Common myeloid progenitor, CD34-positive (primary cell): Measurements from ENCODE around the gene IGF2.

Source experiments
- CTCF ChIA-PET: fragments of 350-600 bp; sonication (Branson Sonifier 250); formaldehyde crosslinking; loops from one replicate; lab custom pipeline; 2021; ENCODE audit warnings: antibody characterized with exemption; lab: Charles Lee
- POLR2A ChIA-PET: fragments of 350-600 bp; sonication (Branson Sonifier 250); formaldehyde crosslinking; loops from one replicate; lab custom pipeline; 2021; ENCODE audit warnings: antibody characterized with exemption; lab: Charles Lee
- DNase-seq, 3 donors: peaks; one replicate each; pipeline versions ENCODE4 v3.0.0 to v3.0.0-alpha.2; 2013
- H3K27ac ChIP-seq, 2 experiments: 1 replicate in 1 of 2; 2 replicates in 1 of 2; pipeline ENCODE4 v1.7.0; 2013; ENCODE audit warnings: inconsistent platforms in 2 of 2, low read length in 2 of 2, mild to moderate bottlenecking in 2 of 2, low read depth in 1 of 2, moderate library complexity in 1 of 2; ENCODE audit not compliant: severe bottlenecking in 2 of 2, insufficient read depth in 1 of 2, poor library complexity in 1 of 2
- H3K27me3 ChIP-seq, 5 experiments: replicated peaks in 2 of 5; 1 replicate in 3 of 5; 2 replicates in 2 of 5; pipeline versions ENCODE4 v1.6.1 to v1.7.0; 2013; ENCODE audit warnings: low read length in 4 of 5, mild to moderate bottlenecking in 2 of 5, moderate library complexity in 2 of 5, inconsistent platforms in 1 of 5; ENCODE audit not compliant: insufficient read depth in 5 of 5, control insufficient read depth in 4 of 5
- H3K36me3 ChIP-seq, 4 experiments: 1 replicate in 2 of 4; 2 replicates in 2 of 4; pipeline versions ENCODE4 v1.6.1 to v1.7.0; 2013; ENCODE audit warnings: low read length in 3 of 4, control low read depth in 1 of 4, mild to moderate bottlenecking in 1 of 4; ENCODE audit not compliant: control insufficient read depth in 4 of 4, insufficient read depth in 4 of 4
- H3K4me1 ChIP-seq, 4 experiments: 1 replicate in 3 of 4; 2 replicates in 1 of 4; pipeline versions ENCODE4 v1.6.1 to v1.7.1; 2013; ENCODE audit warnings: low read length in 3 of 4, mild to moderate bottlenecking in 3 of 4, control low read depth in 1 of 4, inconsistent platforms in 1 of 4, moderate library complexity in 1 of 4; ENCODE audit not compliant: control insufficient read depth in 4 of 4, insufficient read depth in 4 of 4; ENCODE audit errors: control extremely low read depth in 1 of 4
- H3K4me3 ChIP-seq, 7 experiments: 1 replicate in 4 of 7; 2 replicates in 3 of 7; pipeline versions ENCODE4 v1.5.1 to v1.7.0; 2013; ENCODE audit warnings: mild to moderate bottlenecking in 7 of 7, low read length in 6 of 7, moderate library complexity in 6 of 7, inconsistent platforms in 2 of 7, low read depth in 2 of 7, control low read depth in 1 of 7; ENCODE audit not compliant: insufficient read depth in 4 of 7, control insufficient read depth in 1 of 7; ENCODE audit errors: extremely low read depth in 1 of 7
- H3K9me3 ChIP-seq, 5 experiments: 1 replicate in 4 of 5; 2 replicates in 1 of 5; pipeline versions ENCODE4 v1.6.1 to v1.7.1; 2013; ENCODE audit warnings: low read length in 4 of 5, mild to moderate bottlenecking in 2 of 5, inconsistent platforms in 1 of 5, low read depth in 1 of 5, moderate library complexity in 1 of 5; ENCODE audit not compliant: control insufficient read depth in 4 of 5, insufficient read depth in 2 of 5; ENCODE audit errors: control extremely low read depth in 1 of 5
- WGBS: methylation state at CpG from one replicate; pipeline ENCODE4 v1.1.5; 2013; ENCODE audit not compliant: insufficient coverage; 5-methylcytosine and 5-hydroxymethylcytosine counted together

IGF2 gene

DNA sequence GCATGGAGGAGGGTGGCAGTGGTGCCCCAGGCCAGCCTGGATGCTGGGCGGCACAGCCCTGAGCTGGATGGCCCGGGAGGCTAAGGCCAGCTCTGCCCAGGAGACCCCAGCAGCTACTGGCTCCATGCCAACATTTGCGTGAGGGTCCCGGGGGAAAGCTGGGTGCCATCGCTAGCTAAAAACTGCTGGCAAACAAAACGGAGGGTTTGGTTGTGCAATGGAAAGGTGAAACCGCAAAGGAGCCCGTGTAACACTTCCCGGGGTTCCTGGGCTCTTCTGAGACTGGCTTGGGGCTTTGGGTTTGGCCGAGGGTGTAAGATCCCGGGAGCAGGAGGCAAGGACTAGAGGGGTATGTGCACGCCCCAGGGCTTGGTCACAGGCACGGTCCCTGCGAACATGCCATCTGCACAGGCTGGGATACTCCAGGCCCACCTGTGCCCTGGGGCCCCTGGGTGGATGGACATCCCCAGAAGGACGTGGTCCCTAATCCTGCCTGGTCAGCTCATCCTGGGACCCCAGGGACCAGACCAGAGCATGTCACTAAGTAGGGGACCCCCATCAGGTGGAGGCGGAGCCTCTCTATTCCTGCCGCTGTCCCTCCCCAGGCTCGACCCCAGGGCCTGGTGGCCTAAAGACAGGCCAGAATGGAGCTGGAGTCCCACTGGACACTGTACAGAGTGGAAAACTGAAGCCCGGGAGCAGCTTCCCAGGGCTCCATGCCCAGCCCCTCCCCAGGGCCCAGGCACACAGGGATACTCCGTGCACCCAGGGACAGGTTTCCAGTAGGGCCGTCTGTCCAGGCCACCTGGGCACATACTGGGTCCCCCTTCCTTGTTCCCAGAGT, 44.6 kb downstream of the IGF2 start:
- CTCF ChIA-PET = interaction anchor here (1.1 to 2.7 kb wide), 4 partner anchors 22 to 57 kb away, joined by 3 to 9 read pairs (median 6); no protein-coding TSS in a partner anchor
- Histone ChIP-seq H3K36me3 (no peaks in the 10 kb centered on the region), H3K4me3 (no peak overlapping the region), H3K9me3 (no peaks in the 10 kb centered on the region), H3K27me3 (peaks cover 0 to 65% (median 17%) of the 10 kb centered on the region in 5 experiments), H3K27ac (no peak overlapping the region), H3K4me1 (peaks cover 0 to 8% (median 6%) of the 10 kb centered on the region in 4 experiments)
- POLR2A ChIA-PET = no interaction called here
- DNase-seq = no peak
- 94% methylated on average over 18 of the region's 21 CpGs for WGBS

DNA sequence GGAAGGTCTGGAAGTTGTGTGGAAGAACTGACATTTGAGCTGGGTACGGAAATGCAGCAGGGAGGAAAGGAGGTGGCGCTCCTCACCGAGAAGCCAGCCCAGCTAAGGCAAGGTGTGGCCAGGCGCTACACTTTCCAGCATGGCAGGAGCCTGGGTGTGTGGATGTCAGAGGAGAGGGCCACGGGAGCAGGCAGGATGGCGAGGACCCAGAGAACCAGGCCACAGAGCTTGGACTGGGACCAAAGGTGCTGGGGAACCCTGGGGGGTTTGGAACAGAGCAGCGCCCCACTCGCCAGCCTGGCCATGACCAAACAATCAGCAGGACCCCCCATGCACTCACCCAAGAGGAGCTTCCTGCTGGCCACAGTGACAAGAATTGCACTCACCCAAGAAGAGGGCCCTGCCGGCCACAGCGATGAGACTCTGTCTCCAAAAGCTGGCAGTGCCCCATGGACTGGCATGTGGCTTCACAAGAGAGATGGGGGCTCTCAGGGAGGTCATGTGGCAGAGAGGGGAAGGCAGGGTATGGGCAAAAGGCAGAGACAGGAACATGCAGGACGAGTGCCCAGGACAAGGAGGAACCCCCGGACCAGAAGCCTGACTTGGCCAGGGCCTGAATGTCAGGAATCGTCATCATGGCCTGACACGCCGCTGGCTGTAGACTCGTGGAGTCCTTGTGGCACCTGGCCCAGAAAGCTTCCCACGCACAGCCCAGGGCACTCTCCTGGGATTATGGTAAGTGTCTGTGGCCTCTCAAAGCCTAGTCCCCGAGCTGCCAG, 45.4 kb downstream of the IGF2 start:
- ChIA-PET POLR2A (interaction anchor here (0.9 kb wide), 1 partner anchor 11 kb away, joined by 3 read pairs; no protein-coding TSS in a partner anchor), CTCF (interaction anchor here (1.2 to 2.7 kb wide), 4 partner anchors 10 to 58 kb away, joined by 3 to 9 read pairs (median 6); no protein-coding TSS in a partner anchor)
- Histone ChIP-seq H3K4me3 (no peak overlapping the region), H3K27me3 (peaks cover 0 to 71% (median 17%) of the 10 kb centered on the region in 5 experiments), H3K4me1 (peaks cover 0 to 5% (median 4%) of the 10 kb centered on the region in 4 experiments), H3K27ac (no peak overlapping the region), H3K36me3 (no peaks in the 10 kb centered on the region), H3K9me3 (no peaks in the 10 kb centered on the region)
- 81% methylated on average over 15 of the region's 18 CpGs for WGBS
- no peak for DNase-seq

DNA sequence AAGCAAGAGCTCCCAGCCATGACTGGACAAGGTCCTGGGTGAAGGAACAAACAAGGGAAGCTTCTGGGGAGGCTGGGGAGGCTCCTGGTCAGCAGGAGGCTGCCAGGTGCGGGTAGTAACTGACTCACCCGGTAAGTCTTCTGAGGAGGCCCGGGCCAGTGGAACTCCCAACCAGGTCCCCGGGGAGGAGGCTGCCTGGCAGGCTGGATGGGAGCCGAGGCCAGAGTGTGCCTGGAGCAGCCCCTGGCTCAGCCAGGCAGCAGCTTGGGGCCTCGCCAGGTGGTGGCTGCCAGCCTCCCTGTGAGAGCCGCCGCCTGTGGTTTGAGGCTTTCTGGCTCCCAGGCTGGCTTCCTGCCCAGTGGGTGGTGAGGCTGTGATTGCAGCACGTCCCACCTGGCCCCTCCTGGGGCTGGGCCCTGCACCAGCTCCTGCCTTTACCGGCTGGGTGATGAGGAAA, 46.2 kb downstream of the IGF2 start:
- H3K36me3 ChIP-seq = no peaks in the 10 kb centered on the region

DNA sequence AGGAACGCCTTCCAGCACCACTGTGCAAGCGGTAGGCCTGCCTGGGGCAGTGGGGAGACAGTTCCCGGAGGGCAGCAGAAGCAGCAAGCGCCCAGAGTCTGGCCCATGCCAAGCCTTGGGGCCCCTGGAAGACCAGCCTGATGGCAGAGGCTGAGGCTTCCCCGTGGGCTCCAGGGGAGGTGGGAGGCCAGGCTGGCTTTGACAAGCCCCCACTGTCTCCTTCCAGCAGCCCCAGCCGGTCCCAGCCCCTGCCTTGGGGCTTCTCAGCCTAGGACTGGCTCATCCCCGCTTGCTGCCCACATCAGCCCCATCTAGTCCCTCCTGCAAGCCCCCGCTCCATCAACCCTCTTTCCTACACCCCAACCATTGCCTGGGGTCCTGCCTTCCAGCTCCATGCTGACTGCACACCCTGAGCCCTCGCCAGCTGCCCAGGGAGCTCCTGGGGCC, 46.7 kb downstream of the IGF2 start:
- H3K4me1 ChIP-seq = peaks cover 0 to 5% (median 4%) of the 10 kb centered on the region in 4 experiments
- POLR2A ChIA-PET = interaction anchor here (0.6 kb wide), 1 partner anchor 67 kb away, joined by 5 read pairs; no protein-coding TSS in a partner anchor
- H3K27ac ChIP-seq = no peak overlapping the region
- H3K27me3 ChIP-seq = peaks cover 0 to 69% (median 14%) of the 10 kb centered on the region in 5 experiments
- DNase-seq = no peak
- no peaks in the 10 kb centered on the region for H3K9me3 ChIP-seq
- WGBS = 83% methylated on average over 8 of the region's 9 CpGs
- no peak overlapping the region for H3K4me3 ChIP-seq
- CTCF ChIA-PET = interaction anchor here (1.2 to 2.3 kb wide), 2 partner anchors 8 to 55 kb away, joined by 3 to 7 read pairs; no protein-coding TSS in a partner anchor
- no peaks in the 10 kb centered on the region for H3K36me3 ChIP-seq

More for the DNA sequence above, 46.2 kb downstream of the IGF2 start:
- Histone ChIP-seq H3K27ac (no peak overlapping the region), H3K4me3 (no peak overlapping the region), H3K9me3 (no peaks in the 10 kb centered on the region), H3K4me1 (peaks cover 0 to 5% (median 4%) of the 10 kb centered on the region in 4 experiments), H3K27me3 (peaks cover 0 to 71% (median 14%) of the 10 kb centered on the region in 5 experiments)
- WGBS = 12% methylated on average over 8 of the region's 10 CpGs
- ChIA-PET POLR2A (interaction anchor here (0.6 to 0.9 kb wide), 2 partner anchors 12 to 68 kb away, joined by 3 to 5 read pairs; no protein-coding TSS in a partner anchor), CTCF (interaction anchor here (1.2 to 2.3 kb wide), 2 partner anchors 9 to 56 kb away, joined by 3 to 7 read pairs; no protein-coding TSS in a partner anchor)
- peak; percentile 78 to 94 (median 92) for DNase-seq

DNA sequence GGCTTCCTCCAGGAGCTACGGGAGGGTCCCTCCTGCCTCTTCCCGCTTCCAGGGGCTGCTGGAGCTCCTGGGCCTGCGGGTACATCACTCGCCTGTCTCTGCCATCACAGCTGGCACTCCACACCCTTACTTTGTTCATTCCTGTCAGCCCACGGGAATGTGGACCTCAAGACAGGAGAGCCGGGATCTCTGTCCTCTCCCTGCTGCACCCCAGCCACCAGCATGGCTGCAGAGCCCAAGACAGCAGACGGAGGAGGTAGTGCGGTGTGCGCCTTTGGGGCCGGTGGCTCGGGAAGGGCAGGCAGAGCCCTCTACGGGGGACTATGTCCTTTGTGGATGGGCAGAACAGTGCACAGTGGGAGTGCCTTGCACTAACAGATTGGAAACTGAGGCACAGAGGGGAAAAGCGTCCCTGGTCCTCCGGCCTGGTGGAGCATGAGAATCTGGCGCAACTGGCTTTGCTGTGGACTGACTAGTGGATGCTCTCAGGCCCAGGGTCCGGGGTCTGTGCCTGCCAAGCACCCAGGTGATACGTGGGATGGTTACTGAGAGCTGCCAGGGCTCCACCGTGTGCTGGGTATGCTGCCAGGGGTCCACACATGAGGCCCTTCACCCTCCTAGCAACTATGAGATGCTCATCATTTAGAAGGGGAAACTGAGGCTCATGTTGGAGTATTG, 47.3 kb downstream of the IGF2 start:
- H3K27ac ChIP-seq = no peak overlapping the region
- no peaks in the 10 kb centered on the region for H3K36me3 ChIP-seq
- no peak overlapping the region for H3K4me3 ChIP-seq
- ChIA-PET POLR2A (no interaction called here), CTCF (interaction anchor here (0.6 kb wide), 1 partner anchor 78 kb away, joined by 3 read pairs; no protein-coding TSS in a partner anchor)
- no peaks in the 10 kb centered on the region for H3K9me3 ChIP-seq
- peaks cover 0 to 73% (median 14%) of the 10 kb centered on the region in 5 experiments for H3K27me3 ChIP-seq
- WGBS = 92% methylated on average over 17 of the region's 18 CpGs
- peaks cover 0 to 5% (median 4%) of the 10 kb centered on the region in 4 experiments for H3K4me1 ChIP-seq
- DNase-seq = no peak

DNA sequence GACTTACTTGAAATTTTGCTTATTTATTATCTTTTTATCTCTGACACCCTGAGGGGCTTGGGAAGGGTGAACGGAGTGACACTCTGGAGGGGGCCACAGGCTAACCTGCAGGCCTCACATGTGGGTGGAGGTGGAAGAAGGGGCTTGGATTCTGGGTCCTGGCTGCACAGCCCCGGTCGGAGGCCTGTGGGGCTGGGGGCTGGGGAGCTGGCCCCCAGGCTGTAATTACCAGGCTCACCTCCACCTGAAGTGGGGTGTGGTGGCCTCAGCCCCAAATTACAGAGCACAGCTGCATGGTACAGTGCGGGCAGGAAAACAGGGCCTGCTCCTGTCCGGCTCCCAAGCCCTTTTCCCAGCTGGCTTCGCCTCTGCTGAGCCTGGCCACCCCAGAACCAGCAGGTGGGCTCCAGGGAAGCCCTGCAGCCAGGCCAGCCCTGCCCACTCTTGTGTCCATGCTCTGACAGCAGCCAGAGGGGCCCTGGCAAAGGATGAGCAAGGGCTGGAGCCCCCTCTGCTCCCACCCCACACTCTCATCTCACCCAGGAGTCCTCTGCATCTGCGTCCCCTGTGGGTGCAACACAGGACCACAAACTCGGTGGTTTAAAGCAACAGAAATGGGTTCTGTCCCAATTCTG, 48.0 kb downstream of the IGF2 start:
- H3K27ac ChIP-seq = no peak overlapping the region
- peaks cover 0 to 2% (median 0%) of the 10 kb centered on the region in 5 experiments for H3K9me3 ChIP-seq
- peaks cover 0 to 80% (median 14%) of the 10 kb centered on the region in 5 experiments for H3K27me3 ChIP-seq
- ChIA-PET POLR2A (no interaction called here), CTCF (interaction anchor here (0.6 kb wide), 1 partner anchor 79 kb away, joined by 3 read pairs; no protein-coding TSS in a partner anchor)
- H3K36me3 ChIP-seq = no peaks in the 10 kb centered on the region
- DNase-seq = no peak
- peaks cover 0 to 5% (median 4%) of the 10 kb centered on the region in 4 experiments for H3K4me1 ChIP-seq
- 98% methylated on average over 7 of the region's 8 CpGs for WGBS
- no peak overlapping the region for H3K4me3 ChIP-seq
